Measurements from ENCODE around the gene RAD18.

GRCh38 chr3:8875836-8876235, 87.4 kb downstream of the RAD18 start:
- TF ChIP-seq CTCF (IDR thresholded peaks at IDR 0.05; ENCODE audit: insufficient read depth, low read depth, low read length): no peak
- TF ChIP-seq EZH2 (IDR thresholded peaks at IDR 0.05; ENCODE audit: insufficient read depth, low read length): no peak

Measured in astrocyte (in vitro differentiated cells and primary cell).